Activated CD4-positive, alpha-beta T cell treated with anti-CD3 and anti-CD28 coated beads, Interleukin-2, amount 50 U/mL, for 1 hour (primary cell): ENCODE results near the gene TCF7.

Experiments used
- DNase-seq: peaks from one replicate; pipeline ENCODE4 v3.0.0-alpha.2; 2020

TCF7 gene

DNA sequence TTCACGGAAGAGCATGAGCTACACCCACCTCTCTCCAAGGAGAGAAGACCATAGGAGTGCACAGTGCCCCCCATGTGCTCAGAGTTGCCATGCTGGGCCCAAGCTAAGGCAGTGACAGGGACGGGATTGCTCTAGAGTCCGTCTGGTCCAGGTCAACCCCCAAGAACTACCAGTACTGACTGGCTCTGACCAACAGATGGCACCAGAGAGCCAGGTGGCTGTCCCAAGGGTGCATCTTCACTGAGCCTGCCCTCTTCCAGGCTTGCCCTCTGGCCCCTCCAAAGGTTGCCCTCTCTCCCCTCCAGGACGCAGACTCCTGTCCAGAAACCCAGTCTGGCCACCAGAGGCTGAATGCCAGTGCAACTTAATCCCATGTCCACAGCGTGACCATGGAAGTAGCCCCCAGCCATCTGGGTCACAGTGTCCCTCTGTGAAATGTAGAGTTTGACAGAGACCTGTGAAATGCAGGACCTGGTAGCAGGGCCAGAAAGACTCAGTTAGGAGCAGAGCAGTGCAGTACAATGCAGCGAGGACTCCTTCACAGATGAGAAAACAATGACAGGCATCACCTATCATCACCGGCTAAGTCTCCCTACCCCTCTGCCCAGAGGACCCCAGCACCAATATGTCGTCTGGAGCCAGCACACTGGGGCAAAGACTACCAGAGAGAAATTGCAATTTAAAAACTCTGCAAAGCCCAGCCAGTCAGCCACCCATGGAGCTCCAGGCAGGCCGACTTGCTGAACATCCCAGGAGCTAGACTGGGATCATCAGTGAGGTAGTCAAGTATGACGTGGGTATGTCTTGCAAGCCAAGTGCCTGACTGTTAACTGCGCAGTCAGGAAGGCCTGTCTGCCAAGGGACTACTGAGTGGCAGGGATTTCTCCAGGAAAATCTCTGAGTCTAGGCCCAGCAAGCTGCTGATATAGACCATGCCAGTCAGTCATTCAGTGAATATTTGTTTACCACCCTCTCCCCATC, 70.0 kb downstream of the TCF7 start:
- peak; percentile 76 for DNase-seq

- DNase-seq: no peak
Observed at GRCh38 chr5:134188092-134188491, 73.6 kb downstream of the TCF7 start.

- no peak for DNase-seq
Observed at GRCh38 chr5:134189031-134189430, 74.5 kb downstream of the TCF7 start.

DNA sequence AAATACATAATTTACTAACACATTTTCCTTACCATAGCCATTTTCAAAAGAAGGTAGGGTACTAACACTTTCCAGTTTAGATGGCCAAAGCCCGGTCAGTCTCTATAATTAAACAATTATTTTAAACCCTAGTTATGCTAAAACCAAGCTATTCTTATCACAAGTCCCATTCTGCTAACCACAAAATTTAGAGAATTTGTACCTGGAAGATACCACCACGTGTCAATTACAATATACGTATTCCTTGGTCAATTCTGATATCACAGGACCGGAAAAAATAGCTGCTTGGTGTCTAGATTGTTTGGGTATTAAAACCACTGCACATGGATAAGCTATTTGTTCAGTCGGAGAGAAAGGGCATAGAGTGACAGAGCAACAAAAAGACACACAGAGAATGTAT, 81.2 kb downstream of the TCF7 start:
- DNase-seq: no peak
